Tibial artery (tissue), 4 donors: ENCODE measurements around the gene MYMK.

Experiments used
- DNase-seq, 2 donors: peaks; one replicate each; pipeline ENCODE4 v3.0.0-alpha.2; 2019
- H3K27ac ChIP-seq, 2 donors: fragments of 200-600 bp; sonication (generic) in 1 of 2; 1 replicate in 1 of 2; 2 replicates in 1 of 2; pipeline ENCODE4 v1.5.1; 2018 to 2019; ENCODE audit warnings: mild to moderate bottlenecking in 1 of 2
- H3K27me3 ChIP-seq, 2 donors: fragments of 200-600 bp; sonication (generic) in 1 of 2; one replicate each; pipeline versions ENCODE4 v1.5.1 to v1.6.0; 2016 to 2019
- H3K36me3 ChIP-seq, 3 donors: fragments of 200-600 bp; sonication (generic) in 2 of 3; one replicate each; pipeline ENCODE4 v1.5.1; 2016 to 2019; ENCODE audit warnings: mild to moderate bottlenecking in 2 of 3
- H3K4me1 ChIP-seq, 4 donors: fragments of 200-600 bp; sonication (generic) in 2 of 4; 1 replicate in 3 of 4; 2 replicates in 1 of 4; pipeline ENCODE4 v1.5.1; 2016 to 2019
- H3K4me3 ChIP-seq, 2 donors: fragments of 200-600 bp; sonication (generic) in 1 of 2; 1 replicate in 1 of 2; 2 replicates in 1 of 2; pipeline ENCODE4 v1.5.1; 2018 to 2019; ENCODE audit warnings: mild to moderate bottlenecking in 2 of 2
- H3K9me3 ChIP-seq, 3 donors: fragments of 200-600 bp; sonication (generic) in 1 of 3; one replicate each; pipeline ENCODE4 v1.5.1; 2016 to 2019
- CTCF ChIP-seq, 2 experiments: fragments of 200-600 bp in 1 of 2; fragments of 450-650 bp in 1 of 2; IDR thresholded peaks; one replicate each; pipeline ENCODE4 v1.5.1; 2017 to 2019; ENCODE audit warnings: antibody characterized with exemption in 2 of 2, mild to moderate bottlenecking in 1 of 2, moderate library complexity in 1 of 2
- intact Hi-C: fragments of 100-400 bp; cut with DNase I; formaldehyde crosslinking; loops from one replicate; pipeline ENCODE4 v1.15.0; 2023; ENCODE audit warnings: low total_unique reads

Gene MYMK

GRCh38 chr9:133467101-133467500, 57.7 kb downstream of the MYMK start:
- Histone ChIP-seq H3K4me1 (no peaks in the 10 kb centered on the region), H3K9me3 (no peaks in the 10 kb centered on the region), H3K27ac (no peak overlapping the region), H3K36me3 (peaks cover 0 to 65% (median 23%) of the 10 kb centered on the region in 3 donors), H3K27me3 (no peaks in the 10 kb centered on the region), H3K4me3 (no peak overlapping the region)
- intact Hi-C loops = no loop called here
- DNase-seq = no peak
- TF ChIP-seq CTCF (IDR thresholded peaks at IDR 0.05) = no peak

- intact Hi-C loops = no loop called here
- H3K36me3 ChIP-seq = peaks cover 0 to 65% (median 23%) of the 10 kb centered on the region in 3 donors
- no peak for DNase-seq
- H3K4me1 ChIP-seq = peaks cover 0 to 7% (median 2%) of the 10 kb centered on the region in 4 donors
- H3K27me3 ChIP-seq = no peaks in the 10 kb centered on the region
- H3K4me3 ChIP-seq = no peak overlapping the region
- H3K9me3 ChIP-seq = no peaks in the 10 kb centered on the region
- no peak for TF ChIP-seq CTCF (IDR thresholded peaks at IDR 0.05)
- H3K27ac ChIP-seq = no peak overlapping the region
These were observed 58.8 kb downstream of the MYMK start for GRCh38 chr9:133465984-133466383.

GRCh38 chr9:133464638-133465037, 60.1 kb downstream of the MYMK start:
- no peak overlapping the region for H3K27ac ChIP-seq
- no peaks in the 10 kb centered on the region for H3K9me3 ChIP-seq
- peaks cover 0 to 55% (median 23%) of the 10 kb centered on the region in 3 donors for H3K36me3 ChIP-seq

More at GRCh38 chr9:133464638-133465037, 60.1 kb downstream of the MYMK start:
- Histone ChIP-seq H3K27me3 (no peaks in the 10 kb centered on the region), H3K4me3 (no peak overlapping the region), H3K4me1 (peaks cover 0 to 17% (median 8%) of the 10 kb centered on the region in 4 donors)
- no peak for DNase-seq
- intact Hi-C loops = no loop called here
- TF ChIP-seq CTCF (IDR thresholded peaks at IDR 0.05) = no peak
